Endothelial cell of umbilical vein (primary cell): ENCODE data around the gene CCL1. TPM values are rescaled to one million over a fixed set of nuclear protein-coding genes. Genes with fewer than 3 reads are reported as not detected.

Source experiments
- BruUV-seq: library from RNA; stranded (reverse); fragments of 400-500 nt; replicated peaks from 2 replicates; lab custom pipeline; 2021; lab: Mats Ljungman, UMichigan
- CTCF ChIA-PET: fragments of 300-600, 350-600 bp; sonication (Branson Sonifier 250); formaldehyde crosslinking; loops from one replicate; lab custom pipeline; 2021; ENCODE audit warnings: antibody characterized with exemption, inconsistent platforms; lab: Charles Lee
- POLR2A ChIA-PET: fragments of 300-600, 350-600 bp; sonication (Branson Sonifier 250); formaldehyde crosslinking; loops from one replicate; lab custom pipeline; 2021; ENCODE audit warnings: antibody characterized with exemption, inconsistent platforms; lab: Charles Lee
- DNase-seq: peaks from one replicate; pipeline ENCODE4 v3.0.0-alpha.2; 2011; ENCODE audit warnings: low read depth, low spot score
- FAIRE-seq: peaks from 2 replicates; lab custom pipeline; 2011; peaks lifted over from hg19 to GRCh38; lab: Jason Lieb, UNC
- H2AFZ ChIP-seq: 2 replicates; pipeline ENCODE4 v1.6.0; 2012; ENCODE audit warnings: low read depth, low read length, control low read depth, inconsistent platforms
- H3K27ac ChIP-seq: 2 replicates; pipeline ENCODE4 v1.5.1; 2011; ENCODE audit warnings: low read depth, mild to moderate bottlenecking, control low read depth, low read length, moderate library complexity; ENCODE audit not compliant: insufficient read depth
- H3K27me3 ChIP-seq, 2 experiments: 2 replicates each; pipeline versions ENCODE4 v1.6.0 to v1.6.1; 2011; ENCODE audit warnings: low read length in 2 of 2, mixed read lengths in 1 of 2; ENCODE audit not compliant: control insufficient read depth in 2 of 2, insufficient read depth in 2 of 2
- H3K36me3 ChIP-seq, 2 experiments: 2 replicates in 1 of 2; 3 replicates in 1 of 2; pipeline ENCODE4 v1.5.1; 2011; ENCODE audit warnings: low read length in 2 of 2, mild to moderate bottlenecking in 1 of 2, moderate library complexity in 1 of 2; ENCODE audit not compliant: control insufficient read depth in 2 of 2, insufficient read depth in 2 of 2; ENCODE audit errors: extremely low read depth in 1 of 2
- H3K4me1 ChIP-seq: 3 replicates; pipeline ENCODE4 v1.5.1; 2011; ENCODE audit warnings: mild to moderate bottlenecking, low read length; ENCODE audit not compliant: control insufficient read depth, insufficient read depth; ENCODE audit errors: extremely low read depth
- H3K4me2 ChIP-seq: 2 replicates; pipeline ENCODE4 v1.6.1; 2011; ENCODE audit warnings: low read length, control low read depth, mixed read lengths; ENCODE audit not compliant: insufficient read depth
- H3K4me3 ChIP-seq, 3 experiments: fragments of 200-600 bp in 1 of 3; sonication (generic), shearing (Covaris generic) in 1 of 3; replicated peaks in 1 of 3; 2 replicates each; pipeline ENCODE4 v1.5.1; 2011 to 2016; ENCODE audit warnings: control low read depth in 3 of 3, low read length in 3 of 3, mild to moderate bottlenecking in 2 of 3, inconsistent platforms in 1 of 3, low read depth in 1 of 3, moderate library complexity in 1 of 3; ENCODE audit not compliant: insufficient read depth in 1 of 3
- H3K79me2 ChIP-seq: 2 replicates; pipeline ENCODE4 v1.6.0; 2012; ENCODE audit warnings: low read length, inconsistent platforms; ENCODE audit not compliant: control insufficient read depth, insufficient read depth
- H3K9ac ChIP-seq: replicated peaks from 2 replicates; pipeline ENCODE3; 2011; ENCODE audit warnings: low read length, control low read depth; ENCODE audit not compliant: insufficient read depth; ENCODE audit errors: extremely low read depth
- H3K9me1 ChIP-seq: replicated peaks from 3 replicates; pipeline ENCODE4 v1.6.0; 2011; ENCODE audit warnings: mild to moderate bottlenecking, low read length; ENCODE audit not compliant: control insufficient read depth, insufficient read depth; ENCODE audit errors: extremely low read depth
- H3K9me3 ChIP-seq: replicated peaks from 2 replicates; pipeline ENCODE4 v1.5.1; 2012; ENCODE audit warnings: low read length, inconsistent platforms; ENCODE audit not compliant: control insufficient read depth, insufficient read depth
- H4K20me1 ChIP-seq: replicated peaks from 2 replicates; pipeline ENCODE3; 2011; ENCODE audit warnings: mild to moderate bottlenecking, low read length; ENCODE audit not compliant: control insufficient read depth, insufficient read depth; ENCODE audit errors: extremely low read depth
- EZH2 ChIP-seq: IDR thresholded peaks from 2 replicates; pipeline ENCODE4 v1.6.1; 2012; ENCODE audit warnings: borderline replicate concordance, low read depth, mild to moderate bottlenecking, moderate library complexity, low read length, inconsistent platforms; ENCODE audit not compliant: severe bottlenecking
- FOS ChIP-seq: IDR thresholded peaks from 2 replicates; pipeline ENCODE4 v1.6.1; 2011; ENCODE audit warnings: mild to moderate bottlenecking, low read length, moderate library complexity, borderline replicate concordance; ENCODE audit not compliant: insufficient read depth
- GATA2 ChIP-seq: IDR thresholded peaks from 2 replicates; pipeline ENCODE4 v1.7.0; 2011; ENCODE audit warnings: low read depth, mild to moderate bottlenecking, moderate library complexity, mixed read lengths, low read length; ENCODE audit not compliant: insufficient read length, insufficient read depth
- JUN ChIP-seq: IDR thresholded peaks from 2 replicates; pipeline ENCODE4 v1.6.1; 2011; ENCODE audit warnings: borderline replicate concordance, low read depth; ENCODE audit not compliant: insufficient read length, insufficient read depth
- MYC ChIP-seq: IDR thresholded peaks from one replicate; pipeline ENCODE4 v1.6.1; 2011; ENCODE audit warnings: mild to moderate bottlenecking, low read depth, low read length
- POLR2A ChIP-seq: IDR thresholded peaks from 2 replicates; pipeline ENCODE4 v1.6.1; 2012; ENCODE audit warnings: low read depth, mild to moderate bottlenecking, control low read depth, low read length
- POLR2AphosphoS5 ChIP-seq: IDR thresholded peaks from 2 replicates; pipeline ENCODE4 v1.6.1; 2012; ENCODE audit warnings: low read depth, mild to moderate bottlenecking, control low read depth, low read length, moderate library complexity; ENCODE audit not compliant: insufficient read depth
- dilution Hi-C: fragments of 300-500 bp; cut with MboI; formaldehyde crosslinking; loops from one replicate; pipeline ENCODE4 v1.15.0; 2019; ENCODE audit warnings: low sequenced_read_pairs; ENCODE audit not compliant: extremely low pct_ligation_motif_present
- intact Hi-C: fragments of 100-400 bp; cut with micrococcal nuclease; formaldehyde crosslinking; loops from one replicate; pipeline ENCODE4 v1.10.0; 2022
- polyA plus RNA-seq, 4 experiments: library from polyadenylated mRNA; depleted of rRNA in 3 of 4; stranded (reverse) in 3 of 4; unstranded in 1 of 4; fragments of >200 nt; gene quantifications; 2 replicates each; pipeline versions ENCODE4 v1.2.1 to v1.2.3, GENCODE V29; 2011 to 2012; ENCODE audit warnings: missing spikeins in 1 of 4
- total RNA-seq: library from RNA; stranded (reverse); gene quantifications from 2 replicates; pipeline ENCODE4 v1.2.3, GENCODE V29; 2021
- TF ChIP-seq, protein P1 (sequence below): IDR thresholded peaks from 2 replicates; pipeline ENCODE4 v1.6.1; 2011; ENCODE audit not compliant: insufficient read depth, insufficient read length
- TF ChIP-seq, protein P2 (sequence below), 2 donors: IDR thresholded peaks; 1 replicate in 1 of 2; 2 replicates in 1 of 2; pipeline ENCODE4 v1.5.1; 2011; ENCODE audit warnings: low read length in 2 of 2, mild to moderate bottlenecking in 2 of 2, moderate library complexity in 2 of 2, control low read depth in 1 of 2, inconsistent platforms in 1 of 2, low read depth in 1 of 2; ENCODE audit not compliant: insufficient read depth in 1 of 2; ENCODE audit errors: extremely low read depth in 1 of 2

The CCL1 gene
- total and polyA plus RNA-seq, 2 donors (not counting 3 experiments of a cell fraction or from before 2014, with no cell fraction given) = not detected

DNA sequence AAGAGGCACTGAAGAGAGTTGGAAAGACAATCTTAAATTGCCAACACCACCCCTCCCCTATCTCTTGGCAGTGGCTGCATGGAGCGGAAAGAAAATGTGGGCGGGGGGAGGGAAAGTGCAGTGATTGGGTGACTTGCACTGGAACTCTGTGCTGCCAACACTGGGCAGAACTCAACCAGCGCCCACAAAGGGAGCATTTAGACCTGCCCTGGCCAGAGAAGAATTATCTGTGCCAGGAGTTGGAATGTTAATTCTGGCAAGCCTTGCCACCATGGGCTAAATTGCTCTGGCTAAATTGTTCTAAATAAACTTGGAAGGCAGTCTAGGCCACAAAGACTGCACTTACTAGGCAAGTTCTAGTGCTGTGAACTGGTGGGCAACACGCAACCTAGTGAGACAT, 13.3 kb downstream of the CCL1 start:
- peaks cover 5 to 8% of the 10 kb centered on the region in 2 experiments for H3K27me3 ChIP-seq
- no TSS peak for BruUV-seq
- POLR2A ChIA-PET = no interaction called here
- H3K4me2 ChIP-seq = no peak overlapping the region
- DNase-seq (no peak), FAIRE-seq (no peak)
- H3K79me2 ChIP-seq = no peaks in the 10 kb centered on the region
- dilution Hi-C loops = no loop called here
- TF ChIP-seq, protein P1, sequence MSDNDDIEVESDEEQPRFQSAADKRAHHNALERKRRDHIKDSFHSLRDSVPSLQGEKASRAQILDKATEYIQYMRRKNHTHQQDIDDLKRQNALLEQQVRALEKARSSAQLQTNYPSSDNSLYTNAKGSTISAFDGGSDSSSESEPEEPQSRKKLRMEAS = no peak
- TF ChIP-seq GATA2 = no peak
- TF ChIP-seq MYC = no peak
- TF ChIP-seq POLR2AphosphoS5 = no peak
- no peak for TF ChIP-seq EZH2
- TF ChIP-seq FOS = no peak
- TF ChIP-seq POLR2A = no peak
- TF ChIP-seq, protein P2, sequence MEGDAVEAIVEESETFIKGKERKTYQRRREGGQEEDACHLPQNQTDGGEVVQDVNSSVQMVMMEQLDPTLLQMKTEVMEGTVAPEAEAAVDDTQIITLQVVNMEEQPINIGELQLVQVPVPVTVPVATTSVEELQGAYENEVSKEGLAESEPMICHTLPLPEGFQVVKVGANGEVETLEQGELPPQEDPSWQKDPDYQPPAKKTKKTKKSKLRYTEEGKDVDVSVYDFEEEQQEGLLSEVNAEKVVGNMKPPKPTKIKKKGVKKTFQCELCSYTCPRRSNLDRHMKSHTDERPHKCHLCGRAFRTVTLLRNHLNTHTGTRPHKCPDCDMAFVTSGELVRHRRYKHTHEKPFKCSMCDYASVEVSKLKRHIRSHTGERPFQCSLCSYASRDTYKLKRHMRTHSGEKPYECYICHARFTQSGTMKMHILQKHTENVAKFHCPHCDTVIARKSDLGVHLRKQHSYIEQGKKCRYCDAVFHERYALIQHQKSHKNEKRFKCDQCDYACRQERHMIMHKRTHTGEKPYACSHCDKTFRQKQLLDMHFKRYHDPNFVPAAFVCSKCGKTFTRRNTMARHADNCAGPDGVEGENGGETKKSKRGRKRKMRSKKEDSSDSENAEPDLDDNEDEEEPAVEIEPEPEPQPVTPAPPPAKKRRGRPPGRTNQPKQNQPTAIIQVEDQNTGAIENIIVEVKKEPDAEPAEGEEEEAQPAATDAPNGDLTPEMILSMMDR (IDR thresholded peaks at IDR 0.05; ENCODE audit: extremely low read depth in 1 of 2, insufficient read depth in 1 of 2, low read depth in 1 of 2, low read length in 2 of 2) = no peak
- TF ChIP-seq JUN = no peak
- H4K20me1 ChIP-seq = no peaks in the 10 kb centered on the region
- H3K27ac ChIP-seq = no peak overlapping the region
- H3K4me1 ChIP-seq = no peaks in the 10 kb centered on the region
- intact Hi-C loops = no loop called here
- H2AFZ ChIP-seq = no peak overlapping the region
- H3K9ac ChIP-seq = no peak overlapping the region
- no peaks in the 10 kb centered on the region for H3K9me1 ChIP-seq
- CTCF ChIA-PET = interaction anchor here (0.9 to 5.7 kb wide), 4 partner anchors 11 to 150 kb away, joined by 3 to 30 read pairs (median 4); no protein-coding TSS in a partner anchor
- H3K9me3 ChIP-seq = no peaks in the 10 kb centered on the region
- H3K4me3 ChIP-seq = no peak overlapping the region
- H3K36me3 ChIP-seq = no peaks in the 10 kb centered on the region
